Measurements from ENCODE around the gene PGM3. TPM values are rescaled to one million over a fixed set of nuclear protein-coding genes. Genes with fewer than 3 reads are reported as not detected.

The PGM3 gene
- total RNA-seq, 1 experiment from 2014 or later = 97.0 TPM

GRCh38 chr6:83126223-83126622 is 66.8 kb downstream of the PGM3 start:
- Mint-ChIP-seq H3K4me1 (ENCODE audit: low read depth, unreplicated experiment) (no peaks in the 10 kb centered on the region), H3K9me3 (ENCODE audit: unreplicated experiment) (no peaks in the 10 kb centered on the region), H3K36me3 (ENCODE audit: insufficient read depth, unreplicated experiment) (peaks cover 20% of the 10 kb centered on the region), H3K4me3 (ENCODE audit: unreplicated experiment) (no peak overlapping the region), H3K27ac (ENCODE audit: unreplicated experiment) (no peak overlapping the region), H3K27me3 (ENCODE audit: insufficient read depth, unreplicated experiment) (no peaks in the 10 kb centered on the region)
- ChIA-PET CTCF (no interaction called here), POLR2A (no interaction called here)
- TF ChIP-seq, protein P1, sequence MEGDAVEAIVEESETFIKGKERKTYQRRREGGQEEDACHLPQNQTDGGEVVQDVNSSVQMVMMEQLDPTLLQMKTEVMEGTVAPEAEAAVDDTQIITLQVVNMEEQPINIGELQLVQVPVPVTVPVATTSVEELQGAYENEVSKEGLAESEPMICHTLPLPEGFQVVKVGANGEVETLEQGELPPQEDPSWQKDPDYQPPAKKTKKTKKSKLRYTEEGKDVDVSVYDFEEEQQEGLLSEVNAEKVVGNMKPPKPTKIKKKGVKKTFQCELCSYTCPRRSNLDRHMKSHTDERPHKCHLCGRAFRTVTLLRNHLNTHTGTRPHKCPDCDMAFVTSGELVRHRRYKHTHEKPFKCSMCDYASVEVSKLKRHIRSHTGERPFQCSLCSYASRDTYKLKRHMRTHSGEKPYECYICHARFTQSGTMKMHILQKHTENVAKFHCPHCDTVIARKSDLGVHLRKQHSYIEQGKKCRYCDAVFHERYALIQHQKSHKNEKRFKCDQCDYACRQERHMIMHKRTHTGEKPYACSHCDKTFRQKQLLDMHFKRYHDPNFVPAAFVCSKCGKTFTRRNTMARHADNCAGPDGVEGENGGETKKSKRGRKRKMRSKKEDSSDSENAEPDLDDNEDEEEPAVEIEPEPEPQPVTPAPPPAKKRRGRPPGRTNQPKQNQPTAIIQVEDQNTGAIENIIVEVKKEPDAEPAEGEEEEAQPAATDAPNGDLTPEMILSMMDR (IDR thresholded peaks at IDR 0.05; ENCODE audit: insufficient read depth in 1 of 2, low read depth in 1 of 2, low read length in 1 of 2, severe bottlenecking in 1 of 2, unreplicated experiment in 1 of 2) = no peak
- no peaks in the 10 kb centered on the region; the same call in 1 of the 2 replicates for H3K36me3 ChIP-seq (ENCODE audit: control insufficient read depth, insufficient read depth, low read length)
- BruUV-seq (replicated peaks) = no TSS peak
- DNase-seq = no peak
- H3K9me3 ChIP-seq = no peaks in the 10 kb centered on the region
- no peaks in the 10 kb centered on the region for H3K27me3 ChIP-seq (replicated peaks; ENCODE audit: control insufficient read depth, insufficient read depth, low read length)
- no peaks in the 10 kb centered on the region for H3K4me1 ChIP-seq
- intact Hi-C loops (cut with micrococcal nuclease; ENCODE audit: unreplicated experiment) = no loop called here
- no peak overlapping the region for H3K4me3 ChIP-seq (ENCODE audit: low read depth, low read length)

- no peak for DNase-seq
- TF ChIP-seq, protein P1 (IDR thresholded peaks at IDR 0.05; ENCODE audit: insufficient read depth in 1 of 2, low read depth in 1 of 2, low read length in 1 of 2, severe bottlenecking in 1 of 2, unreplicated experiment in 1 of 2) = no peak
- Histone ChIP-seq H3K9me3 (no peaks in the 10 kb centered on the region), H3K4me1 (no peaks in the 10 kb centered on the region), H3K36me3 (ENCODE audit: control insufficient read depth, insufficient read depth, low read length) (no peaks in the 10 kb centered on the region; the same call in 1 of the 2 replicates), H3K4me3 (ENCODE audit: low read depth, low read length) (no peak overlapping the region), H3K27me3 (replicated peaks; ENCODE audit: control insufficient read depth, insufficient read depth, low read length) (no peaks in the 10 kb centered on the region)
- Mint-ChIP-seq H3K27ac (ENCODE audit: unreplicated experiment) (no peak overlapping the region), H3K36me3 (ENCODE audit: insufficient read depth, unreplicated experiment) (peaks cover 20% of the 10 kb centered on the region), H3K9me3 (ENCODE audit: unreplicated experiment) (no peaks in the 10 kb centered on the region), H3K27me3 (ENCODE audit: insufficient read depth, unreplicated experiment) (no peaks in the 10 kb centered on the region), H3K4me1 (ENCODE audit: low read depth, unreplicated experiment) (no peaks in the 10 kb centered on the region), H3K4me3 (ENCODE audit: unreplicated experiment) (no peak overlapping the region)
- intact Hi-C loops (cut with micrococcal nuclease; ENCODE audit: unreplicated experiment) = no loop called here
- POLR2A ChIA-PET = no interaction called here
- CTCF ChIA-PET = no interaction called here
- BruUV-seq (replicated peaks) = no TSS peak
Observed at GRCh38 chr6:83125425-83125824, 67.6 kb downstream of the PGM3 start.

DNA sequence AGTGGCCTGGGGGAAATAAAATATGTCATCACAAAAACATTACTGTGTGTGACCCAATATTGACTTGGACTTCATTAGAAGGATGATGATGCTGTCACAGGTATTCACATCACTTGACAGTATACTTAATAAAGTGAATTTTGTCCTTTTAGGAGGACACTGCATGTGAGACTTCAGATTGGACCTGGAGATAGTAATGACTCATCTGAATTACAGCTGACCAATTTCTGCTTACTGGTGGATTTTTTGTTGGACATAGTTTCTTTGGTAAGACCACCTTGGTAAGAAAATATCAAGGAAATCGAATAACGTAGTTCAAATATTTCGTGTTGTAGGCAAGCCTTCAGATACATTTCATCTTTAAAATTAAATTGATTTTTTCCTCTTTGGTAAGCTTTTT is 68.5 kb downstream of the PGM3 start:
- ChIA-PET POLR2A (no interaction called here), CTCF (no interaction called here)
- Mint-ChIP-seq H3K27me3 (ENCODE audit: insufficient read depth, unreplicated experiment) (no peaks in the 10 kb centered on the region), H3K27ac (ENCODE audit: unreplicated experiment) (no peak overlapping the region), H3K9me3 (ENCODE audit: unreplicated experiment) (no peaks in the 10 kb centered on the region), H3K4me3 (ENCODE audit: unreplicated experiment) (no peak overlapping the region), H3K4me1 (ENCODE audit: low read depth, unreplicated experiment) (no peaks in the 10 kb centered on the region), H3K36me3 (ENCODE audit: insufficient read depth, unreplicated experiment) (peaks cover 14% of the 10 kb centered on the region)
- DNase-seq = no peak
- H3K36me3 ChIP-seq (ENCODE audit: control insufficient read depth, insufficient read depth, low read length) = no peaks in the 10 kb centered on the region; the same call in 1 of the 2 replicates
- BruUV-seq (replicated peaks) = no TSS peak
- TF ChIP-seq, protein P1 (IDR thresholded peaks at IDR 0.05; ENCODE audit: insufficient read depth in 1 of 2, low read depth in 1 of 2, low read length in 1 of 2, severe bottlenecking in 1 of 2, unreplicated experiment in 1 of 2) = no peak
- no peak overlapping the region for H3K4me3 ChIP-seq (ENCODE audit: low read depth, low read length)
- intact Hi-C loops (cut with micrococcal nuclease; ENCODE audit: unreplicated experiment) = loop anchor here (5.0 kb wide), 1 partner anchor 57 kb away; the partner anchor contains the start of genes DOP1A and UBE3D
- H3K4me1 ChIP-seq = no peaks in the 10 kb centered on the region
- H3K27me3 ChIP-seq (replicated peaks; ENCODE audit: control insufficient read depth, insufficient read depth, low read length) = no peaks in the 10 kb centered on the region
- no peaks in the 10 kb centered on the region for H3K9me3 ChIP-seq
